NOMO-1 (cell line): Measurements from ENCODE around the gene ABLIM3.
A peak's percentile ranks its signal among the peaks of the same experiment; 100 is the strongest.

Experiments
- DNase-seq, 2 experiments: peaks; one replicate each; lab custom pipeline; 2025; ENCODE audit not compliant: unreplicated experiment in 2 of 2; lab: John Stamatoyannopoulos, UW

ABLIM3 gene

GRCh38 chr5:149132474-149132873 is 8.8 kb upstream of the ABLIM3 start:
- no peak for DNase-seq

DNA sequence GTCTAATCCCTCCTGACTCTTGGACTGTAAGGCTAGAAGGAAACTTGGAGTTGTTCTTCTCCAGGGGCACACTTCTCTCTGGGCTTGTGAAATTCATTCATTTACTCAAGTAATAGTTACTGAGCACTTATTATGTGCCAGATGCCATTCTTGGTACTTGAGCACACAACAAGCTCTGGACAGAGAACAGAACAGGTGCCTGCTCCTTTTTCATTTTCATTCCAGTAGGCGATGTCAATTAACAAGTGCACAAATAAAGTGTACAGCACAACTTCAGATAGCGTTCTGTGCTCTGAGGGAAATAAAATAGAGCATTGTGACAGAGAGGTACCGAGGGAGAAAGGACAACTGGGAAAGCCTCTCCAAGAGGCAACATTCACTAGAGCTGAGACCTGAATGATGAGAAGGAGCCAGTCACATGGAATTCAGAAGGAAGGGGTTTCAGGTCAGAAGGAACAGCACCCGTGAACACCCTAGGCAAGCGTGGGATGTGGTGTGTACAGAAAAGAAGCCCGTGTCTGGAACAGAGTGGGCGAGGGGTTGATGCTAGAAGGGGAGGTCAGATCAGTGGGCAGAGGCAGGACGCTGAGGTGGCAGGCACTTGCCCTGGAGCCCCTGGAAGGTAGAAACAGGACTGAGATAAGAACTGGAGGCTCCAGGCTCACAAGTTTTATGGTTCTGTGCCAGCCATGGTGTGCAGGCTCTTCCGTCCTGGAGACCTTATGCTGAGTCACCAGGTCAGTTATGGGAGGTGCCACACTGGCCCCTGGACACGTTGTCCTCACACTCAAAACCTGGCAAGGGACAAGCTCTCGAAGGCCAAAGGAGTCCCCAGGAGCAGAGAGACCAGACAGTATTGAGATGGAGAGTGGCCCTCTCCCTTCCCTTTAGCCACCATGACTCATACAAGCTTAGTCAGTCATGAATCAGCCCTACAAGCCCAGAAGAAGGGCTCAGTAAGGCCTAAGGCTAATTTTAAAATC is 7.2 kb upstream of the ABLIM3 start:
- peak in 1 of 2 experiments; percentile 15 for DNase-seq

DNA sequence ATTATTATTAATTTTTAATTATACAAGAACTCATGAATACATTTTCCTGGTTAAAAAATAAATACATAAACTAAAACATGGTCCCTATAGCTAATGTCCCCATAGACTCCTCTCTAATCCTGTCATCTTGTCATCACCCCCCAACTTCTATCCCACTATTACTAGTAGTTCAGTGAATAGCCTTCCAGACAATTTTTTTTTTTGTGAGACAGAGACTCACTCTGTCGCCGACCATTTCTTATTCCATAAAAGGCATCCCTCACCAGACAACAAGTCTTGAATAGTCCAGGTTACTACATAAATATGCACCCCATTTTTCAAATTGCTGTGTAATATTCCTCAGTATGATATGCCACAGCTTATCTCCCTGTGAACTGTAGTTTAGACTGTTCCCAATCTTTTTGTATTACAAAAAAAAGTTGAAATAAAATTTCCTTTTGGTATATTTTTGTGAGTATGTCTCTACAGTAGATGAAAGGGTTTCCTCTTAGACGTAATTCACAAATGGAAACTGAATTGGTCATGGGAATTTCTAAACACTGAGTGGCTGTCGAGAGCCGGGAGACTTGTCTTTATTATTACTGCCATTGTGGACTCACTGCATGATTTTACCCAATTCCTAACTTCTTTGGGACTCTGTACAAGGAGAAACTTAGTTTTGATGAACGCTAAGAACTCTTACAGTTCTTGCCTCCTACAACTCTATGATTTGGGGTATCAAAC is 6.4 kb upstream of the ABLIM3 start:
- DNase-seq = no peak

- DNase-seq = no peak
Measured at GRCh38 chr5:149135536-149136201, 5.6 kb upstream of the ABLIM3 start.

DNA sequence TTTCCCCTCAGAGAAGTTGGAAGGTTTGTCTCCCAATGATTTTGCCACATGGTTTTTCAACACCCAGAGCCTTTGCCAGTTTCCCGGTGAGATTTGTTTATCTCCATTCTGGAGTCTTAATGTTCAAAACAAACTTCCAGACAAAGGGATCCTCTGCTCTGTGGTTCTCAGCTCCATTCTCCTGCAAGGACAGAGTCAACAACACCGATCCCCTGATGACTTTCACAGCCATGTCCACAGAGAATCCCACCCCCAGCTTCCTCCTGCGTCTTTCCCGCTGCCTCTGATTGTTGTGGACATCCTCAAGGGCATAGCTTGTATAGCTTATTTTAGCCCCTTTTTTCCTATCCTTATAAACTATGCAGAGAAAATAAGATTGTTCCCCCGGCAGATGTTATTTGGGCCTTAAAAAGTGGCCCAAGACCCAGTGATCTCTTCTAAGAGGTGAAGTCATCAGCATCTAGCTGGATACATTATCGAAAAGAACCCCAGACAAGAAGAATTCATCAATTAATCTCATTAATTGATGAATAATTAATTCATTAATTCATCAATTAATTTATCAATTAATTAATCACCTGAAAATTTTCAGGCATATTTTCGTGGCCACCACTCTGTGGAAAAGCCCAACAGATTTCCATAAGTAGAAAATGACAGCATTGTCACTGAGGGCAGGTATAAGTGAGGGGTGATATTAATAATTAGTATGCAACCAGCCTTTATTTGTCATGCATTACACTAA is 2.9 kb upstream of the ABLIM3 start:
- no peak for DNase-seq

GRCh38 chr5:149140197-149141002 is 893 bp upstream of the ABLIM3 start:
- DNase-seq = no peak

DNA sequence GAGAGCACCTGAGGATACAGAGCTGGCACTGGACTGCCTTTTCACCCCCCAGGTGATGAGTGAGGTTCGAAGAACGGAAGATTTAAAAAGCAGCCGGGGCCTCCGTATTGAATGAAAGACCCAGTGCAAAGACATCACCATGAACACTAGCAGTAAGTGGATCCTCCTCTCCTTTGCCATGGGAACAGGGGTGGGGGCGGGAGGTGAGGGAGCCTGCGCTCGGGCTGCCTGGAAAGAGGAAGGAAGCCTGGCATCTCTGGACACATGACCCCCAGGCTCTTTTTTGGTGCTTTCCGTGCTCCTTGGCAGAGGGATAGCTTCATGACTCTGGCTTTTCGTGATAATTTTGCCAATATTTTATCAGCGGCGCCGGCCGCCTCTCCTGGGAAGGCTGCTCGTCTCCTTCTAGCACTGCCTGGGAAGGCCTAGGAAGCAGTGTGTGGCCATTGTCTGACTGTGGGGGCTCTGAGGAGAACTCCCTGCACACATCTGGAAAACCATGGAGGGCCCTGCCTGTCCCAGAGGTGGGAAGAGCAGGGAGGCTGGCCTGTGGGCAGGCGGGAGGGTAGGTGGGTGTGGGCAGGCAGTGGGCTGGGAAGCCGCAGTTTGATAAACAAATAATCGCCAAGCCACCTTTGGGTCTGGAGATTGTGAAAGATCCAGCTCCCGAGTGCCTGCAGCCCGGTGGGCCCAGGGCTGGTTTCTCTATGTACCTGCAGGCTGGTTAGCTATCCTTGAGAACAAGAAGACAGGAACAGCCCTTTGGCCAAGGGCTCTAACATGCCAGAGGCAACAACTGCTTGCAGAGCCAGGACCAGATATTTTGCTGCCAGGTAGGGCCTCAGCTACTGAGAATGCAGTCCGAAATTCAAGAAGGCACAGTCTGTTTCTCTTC is 911 bp downstream of the ABLIM3 start:
- no peak for DNase-seq

GRCh38 chr5:149143470-149143869 is 2.2 kb downstream of the ABLIM3 start:
- DNase-seq = no peak

GRCh38 chr5:149144637-149145036 is 3.3 kb downstream of the ABLIM3 start:
- no peak for DNase-seq

GRCh38 chr5:149145138-149145537 is 3.8 kb downstream of the ABLIM3 start:
- no peak for DNase-seq

DNA sequence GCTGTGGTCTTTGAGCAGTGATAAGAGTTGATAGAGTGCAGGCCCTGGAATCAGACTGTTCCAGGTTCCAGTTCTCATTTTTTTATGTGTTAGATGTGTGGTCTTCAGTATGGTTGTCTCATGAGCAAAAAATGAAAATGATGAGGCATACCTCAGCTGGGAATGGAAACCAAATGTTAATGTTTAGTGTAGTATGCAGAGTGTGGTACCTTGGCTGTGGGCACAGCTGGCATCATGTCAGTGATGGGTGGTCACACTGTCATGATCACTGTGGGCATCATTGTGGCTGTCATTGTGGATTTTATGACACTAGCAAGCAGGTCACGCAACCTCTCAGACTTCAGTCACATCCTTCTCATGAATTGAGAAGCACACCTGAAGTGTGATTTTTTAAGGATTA is 6.4 kb downstream of the ABLIM3 start:
- DNase-seq = no peak

DNA sequence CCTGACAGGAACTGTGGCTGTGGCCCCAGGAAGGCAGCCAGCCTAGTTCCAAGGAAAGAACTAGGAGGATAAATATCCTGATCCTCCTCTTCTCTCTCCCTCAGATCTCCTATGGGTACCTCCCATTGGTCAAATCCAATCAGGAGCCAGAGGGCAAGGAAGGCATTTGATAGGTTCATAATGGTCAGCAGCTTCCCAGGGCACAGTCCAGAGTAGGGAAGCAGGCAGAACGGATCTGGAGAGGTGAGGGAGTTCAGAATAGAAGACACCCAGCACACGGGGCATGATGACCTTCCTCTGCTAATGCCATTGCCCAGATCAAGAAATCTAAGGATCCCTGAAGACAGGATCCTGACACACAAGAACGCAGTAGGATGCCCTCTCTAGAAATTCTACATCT is 8.6 kb downstream of the ABLIM3 start:
- no peak for DNase-seq

GRCh38 chr5:149150457-149150856 is 9.2 kb downstream of the ABLIM3 start:
- DNase-seq = peak; percentile 16 to 30

DNA sequence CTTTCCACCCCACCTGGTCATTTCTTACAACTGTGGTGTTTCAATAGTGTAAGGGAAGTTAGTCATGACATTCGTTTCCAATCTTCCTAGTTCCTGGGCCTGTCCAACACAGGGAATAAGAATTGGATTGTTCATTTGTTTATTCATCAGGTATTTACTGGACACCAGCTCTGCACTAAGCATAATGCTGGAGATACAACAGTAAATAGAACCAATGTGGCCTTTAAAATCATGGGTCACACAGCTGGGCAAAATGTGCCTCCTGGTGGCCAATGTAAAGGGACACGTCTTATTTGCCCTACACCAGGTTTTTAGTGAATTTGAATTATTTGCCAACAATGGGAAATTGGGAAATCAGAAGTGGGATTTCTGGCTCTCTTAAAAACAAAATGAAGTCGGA is 10.4 kb downstream of the ABLIM3 start:
- no peak for DNase-seq

- no peak for DNase-seq
Measured at GRCh38 chr5:149152317-149152746, 11.0 kb downstream of the ABLIM3 start.

DNA sequence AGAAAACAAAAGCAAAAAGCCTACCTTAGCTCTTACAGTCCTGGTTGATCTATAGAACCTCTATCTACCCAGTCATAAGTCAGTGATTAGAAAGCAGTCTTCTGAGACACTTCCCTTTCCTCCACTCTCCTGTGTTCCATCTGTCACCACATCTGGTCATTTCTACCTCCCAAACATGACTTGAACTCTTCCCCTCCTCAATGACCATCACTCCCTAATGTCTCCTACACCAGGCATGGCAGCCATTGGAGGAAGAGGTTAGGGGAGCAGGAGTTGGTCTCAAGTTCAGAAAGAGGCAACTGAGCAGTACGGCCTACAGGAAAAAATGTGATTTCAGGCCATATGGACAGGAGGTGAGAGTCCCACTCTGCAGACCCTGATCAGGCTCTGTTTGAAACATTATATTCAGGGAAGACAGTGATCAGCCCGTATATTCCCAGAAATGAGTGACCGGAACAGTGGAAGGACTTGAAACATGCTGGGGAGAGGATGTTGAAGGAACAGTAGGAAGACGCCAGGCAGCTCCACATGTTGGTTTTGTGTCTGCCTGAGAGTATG is 12.0 kb downstream of the ABLIM3 start:
- peak in 1 of 2 experiments; percentile 46 for DNase-seq

- peak; percentile 77 to 96 for DNase-seq
Measured at GRCh38 chr5:149153751-149154610, 12.7 kb downstream of the ABLIM3 start.
